Activated gamma-delta T cell (primary cell): ENCODE data around the gene SLC5A10.
"Not testable (repeated sequence)": the region's sequence is repeated elsewhere in the genome, so short reads cannot be mapped to it uniquely, and the experiment has no call there.

Experiments used
- DNase-seq: peaks from one replicate; lab custom pipeline; 2025; lab: John Stamatoyannopoulos, UW
- total RNA-seq, 2 donors: gene quantifications; one replicate each; lab custom pipeline; 2026; lab: John Stamatoyannopoulos, UW

SLC5A10 gene
- 0.04 to 0.05 reads per million in 2 donors for total RNA-seq

GRCh38 chr17:18951941-18952842, at the start of gene SLC5A10:
SLC5A10 (plus strand) TSS chr17:18952165; CDS start chr17:18952206, 41 bp downstream.
- no peak for DNase-seq

- no peak for DNase-seq
Measured at GRCh38 chr17:18904482-18904881, 47.5 kb upstream of the SLC5A10 start.

- DNase-seq = no peak
Measured at GRCh38 chr17:18905226-18905625, 46.7 kb upstream of the SLC5A10 start.

GRCh38 chr17:18910326-18910725, 41.6 kb upstream of the SLC5A10 start:
- DNase-seq = no peak

GRCh38 chr17:18910881-18911280, 41.1 kb upstream of the SLC5A10 start:
- DNase-seq = no peak

- DNase-seq = no peak
Measured at GRCh38 chr17:18916816-18917500, 35.0 kb upstream of the SLC5A10 start.

GRCh38 chr17:18917506-18918032, 34.4 kb upstream of the SLC5A10 start:
- no peak for DNase-seq

- no peak for DNase-seq
Measured at GRCh38 chr17:18919963-18920362, 32.0 kb upstream of the SLC5A10 start.

- DNase-seq = no peak
Measured at GRCh38 chr17:18920911-18921441, 31.0 kb upstream of the SLC5A10 start.

GRCh38 chr17:18921485-18921884, 30.5 kb upstream of the SLC5A10 start:
- DNase-seq = no peak

- no peak for DNase-seq
Measured at GRCh38 chr17:18921912-18922451, 30.0 kb upstream of the SLC5A10 start.

GRCh38 chr17:18922596-18922995, 29.4 kb upstream of the SLC5A10 start:
- not testable (repeated sequence) for DNase-seq

- no peak for DNase-seq
Measured at GRCh38 chr17:18925187-18925586, 26.8 kb upstream of the SLC5A10 start.

GRCh38 chr17:18928628-18929125, 23.3 kb upstream of the SLC5A10 start:
- no peak for DNase-seq

GRCh38 chr17:18932360-18933055, 19.5 kb upstream of the SLC5A10 start:
- DNase-seq = no peak

GRCh38 chr17:18933102-18934058, 18.6 kb upstream of the SLC5A10 start:
- no peak for DNase-seq

GRCh38 chr17:18937981-18938691, 13.8 kb upstream of the SLC5A10 start:
- no peak for DNase-seq

- DNase-seq = no peak
Measured at GRCh38 chr17:18938692-18939023, 13.3 kb upstream of the SLC5A10 start.

GRCh38 chr17:18944646-18945045, 7.3 kb upstream of the SLC5A10 start:
- no peak for DNase-seq

- no peak for DNase-seq
Measured at GRCh38 chr17:18946536-18946935, 5.4 kb upstream of the SLC5A10 start.
